Fibroblast of pulmonary artery (primary cell): ENCODE data around the gene NOPCHAP1.

Experiments
- DNase-seq: peaks from one replicate; pipeline ENCODE4 v3.0.0-alpha.2; 2010; ENCODE audit warnings: low read depth
- H3K4me3 ChIP-seq: replicated peaks from 2 replicates; pipeline ENCODE4 v1.5.1; 2011; ENCODE audit warnings: low read depth, mild to moderate bottlenecking, control low read depth, low read length, moderate library complexity
- CTCF ChIP-seq: IDR thresholded peaks from 2 replicates; pipeline ENCODE4 v1.5.1; 2011; ENCODE audit warnings: mild to moderate bottlenecking, control low read depth, low read length, inconsistent platforms; ENCODE audit errors: missing control alignments

NOPCHAP1 gene

GRCh38 chr12:104958001-104958804, 27.9 kb upstream of the NOPCHAP1 start, which contains the start of gene SLC41A2:
Gene SLC41A2 (minus strand): TSS chr12:104958290. CDS start chr12:104928527, 29,763 bp downstream.
- no peak for TF ChIP-seq CTCF
- peak within 1 kb of the TSS; percentile 77 for H3K4me3 ChIP-seq
- peak; percentile 93 for DNase-seq

- TF ChIP-seq CTCF: no peak
- no peak for DNase-seq
- peak overlapping the region; percentile 77 for H3K4me3 ChIP-seq
Observed at GRCh38 chr12:104958805-104959334, 27.2 kb upstream of the NOPCHAP1 start.

- peak; percentile 27 for DNase-seq
- H3K4me3 ChIP-seq: no peak overlapping the region
- TF ChIP-seq CTCF: no peak
Observed at GRCh38 chr12:104959335-104959841, 26.7 kb upstream of the NOPCHAP1 start.

- TF ChIP-seq CTCF: no peak
- DNase-seq: no peak
- H3K4me3 ChIP-seq: no peak overlapping the region
Observed at GRCh38 chr12:104960464-104960863, 25.7 kb upstream of the NOPCHAP1 start.

- DNase-seq: no peak
- H3K4me3 ChIP-seq: no peak overlapping the region
- TF ChIP-seq CTCF: no peak
Observed at GRCh38 chr12:104963757-104964156, 22.4 kb upstream of the NOPCHAP1 start.

- no peak for DNase-seq
- no peak for TF ChIP-seq CTCF
- H3K4me3 ChIP-seq: no peak overlapping the region
Observed at GRCh38 chr12:104964167-104964855, 21.8 kb upstream of the NOPCHAP1 start.
